SK-N-MC (cell line): ENCODE data around the gene GABRG3.
"Not testable (repeated sequence)": the region's sequence is repeated elsewhere in the genome, so short reads cannot be mapped to it uniquely, and the experiment has no call there.

Experiments used
- DNase-seq: peaks from one replicate; pipeline ENCODE4 v3.0.0-alpha.2; 2011; ENCODE audit warnings: low read depth, low spot score
- H3K27ac ChIP-seq: fragments of 200-600 bp; sonication (generic); 2 replicates; pipeline ENCODE4 v1.5.1; 2016; ENCODE audit warnings: mixed run types
- H3K36me3 ChIP-seq: fragments of 200-600 bp; sonication (generic); 2 replicates; pipeline ENCODE4 v1.6.1; 2017; ENCODE audit warnings: antibody characterized with exemption, low read length, mixed read lengths; ENCODE audit not compliant: insufficient read depth
- H3K4me3 ChIP-seq: fragments of 200-600 bp; sonication (generic); 2 replicates; pipeline ENCODE4 v1.5.1; 2016
- H3K9ac ChIP-seq: fragments of 200-600 bp; sonication (generic); 2 replicates; pipeline ENCODE4 v1.8.0; 2017; ENCODE audit warnings: mixed run types, mixed read lengths; ENCODE audit not compliant: insufficient read length
- H3K9me3 ChIP-seq: fragments of 200-600 bp; sonication (generic); 2 replicates; pipeline ENCODE4 v1.6.1; 2017; ENCODE audit warnings: low read depth, mild to moderate bottlenecking, antibody characterized with exemption, low read length, moderate library complexity, mixed read lengths
- EZH2 ChIP-seq: fragments of 200-600 bp; sonication (generic); IDR thresholded peaks from one replicate; pipeline ENCODE4 v1.6.1; 2017; ENCODE audit warnings: antibody characterized with exemption
- FOXP2 ChIP-seq: optimal IDR thresholded peaks from 2 replicates; pipeline ENCODE3; 2011; ENCODE audit warnings: mild to moderate bottlenecking, moderate library complexity; ENCODE audit not compliant: insufficient read depth; ENCODE audit errors: extremely low read length, control extremely low read depth
- POLR2AphosphoS5 ChIP-seq: IDR thresholded peaks from 2 replicates; pipeline ENCODE4 v1.6.1; 2012; ENCODE audit warnings: mild to moderate bottlenecking, low read depth, low read length, borderline replicate concordance

GABRG3 gene

GRCh38 chr15:27358751-27359434 lies 387.9 kb downstream of the GABRG3 start:
- H3K9ac ChIP-seq: no peak overlapping the region
- DNase-seq: no peak
- H3K36me3 ChIP-seq: no peaks in the 10 kb centered on the region
- H3K9me3 ChIP-seq: no peaks in the 10 kb centered on the region
- H3K27ac ChIP-seq: no peak overlapping the region
- H3K4me3 ChIP-seq: no peak overlapping the region
- no peak for TF ChIP-seq FOXP2
- no peak for TF ChIP-seq POLR2AphosphoS5
- TF ChIP-seq EZH2: no peak

GRCh38 chr15:27359586-27359985 lies 388.6 kb downstream of the GABRG3 start:
- H3K27ac ChIP-seq: no peak overlapping the region
- no peak for DNase-seq
- TF ChIP-seq EZH2 (no peak), FOXP2 (no peak), POLR2AphosphoS5 (no peak)
- no peaks in the 10 kb centered on the region for H3K9me3 ChIP-seq
- H3K9ac ChIP-seq: no peak overlapping the region
- no peaks in the 10 kb centered on the region for H3K36me3 ChIP-seq
- H3K4me3 ChIP-seq: no peak overlapping the region

DNA sequence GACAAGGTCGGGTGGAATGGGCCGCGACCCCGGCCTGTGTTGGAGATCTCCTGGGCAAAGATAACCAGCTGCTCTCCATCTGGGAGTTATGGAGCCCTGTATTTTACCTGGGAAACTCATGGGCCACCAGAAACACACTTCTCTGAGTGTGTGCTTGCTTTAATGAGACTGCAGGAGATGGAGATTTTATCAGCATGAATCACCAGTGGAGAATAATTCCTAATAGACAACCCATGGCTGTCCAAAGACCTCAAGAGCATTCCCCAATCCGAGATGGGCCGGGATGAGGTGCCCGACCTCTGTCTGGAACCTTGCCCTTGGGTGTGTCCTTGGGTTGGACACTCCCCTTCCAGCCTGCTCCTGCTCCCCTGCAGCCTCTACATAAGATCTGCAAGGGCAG lies 389.3 kb downstream of the GABRG3 start:
- H3K9ac ChIP-seq: no peak overlapping the region
- no peak overlapping the region for H3K4me3 ChIP-seq
- no peaks in the 10 kb centered on the region for H3K9me3 ChIP-seq
- no peaks in the 10 kb centered on the region for H3K36me3 ChIP-seq
- no peak overlapping the region for H3K27ac ChIP-seq
- no peak for DNase-seq
- TF ChIP-seq POLR2AphosphoS5 (no peak), EZH2 (no peak)

DNA sequence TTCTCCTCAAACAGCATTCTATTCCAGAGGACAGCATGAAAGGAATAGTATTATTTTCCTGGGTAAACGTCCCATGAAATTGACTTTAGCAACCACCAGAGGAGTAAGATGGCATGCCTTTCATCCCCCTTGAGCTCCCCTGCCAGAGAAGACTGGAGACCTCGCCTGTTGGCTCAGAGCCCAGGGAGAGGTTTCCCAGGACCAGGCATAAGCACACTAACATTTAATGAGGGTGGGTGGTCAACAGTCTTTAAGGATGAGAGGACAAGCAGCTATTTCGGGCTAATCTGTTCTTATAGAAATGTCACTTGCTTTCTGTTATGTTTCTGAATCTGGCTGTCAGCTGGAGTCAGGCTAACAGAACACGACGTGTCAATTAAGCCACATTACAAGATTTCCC lies 390.5 kb downstream of the GABRG3 start:
- Histone ChIP-seq H3K27ac (no peak overlapping the region), H3K36me3 (no peaks in the 10 kb centered on the region), H3K4me3 (no peak overlapping the region), H3K9me3 (no peaks in the 10 kb centered on the region), H3K9ac (no peak overlapping the region)
- no peak for TF ChIP-seq FOXP2
- TF ChIP-seq POLR2AphosphoS5: no peak
- no peak for TF ChIP-seq EZH2
- DNase-seq: no peak

GRCh38 chr15:27365456-27365855 lies 394.5 kb downstream of the GABRG3 start:
- Histone ChIP-seq H3K4me3 (no peak overlapping the region), H3K9me3 (no peaks in the 10 kb centered on the region), H3K9ac (no peak overlapping the region), H3K27ac (no peak overlapping the region), H3K36me3 (no peaks in the 10 kb centered on the region)
- TF ChIP-seq EZH2 (no peak), POLR2AphosphoS5 (no peak), FOXP2 (no peak)
- no peak for DNase-seq

DNA sequence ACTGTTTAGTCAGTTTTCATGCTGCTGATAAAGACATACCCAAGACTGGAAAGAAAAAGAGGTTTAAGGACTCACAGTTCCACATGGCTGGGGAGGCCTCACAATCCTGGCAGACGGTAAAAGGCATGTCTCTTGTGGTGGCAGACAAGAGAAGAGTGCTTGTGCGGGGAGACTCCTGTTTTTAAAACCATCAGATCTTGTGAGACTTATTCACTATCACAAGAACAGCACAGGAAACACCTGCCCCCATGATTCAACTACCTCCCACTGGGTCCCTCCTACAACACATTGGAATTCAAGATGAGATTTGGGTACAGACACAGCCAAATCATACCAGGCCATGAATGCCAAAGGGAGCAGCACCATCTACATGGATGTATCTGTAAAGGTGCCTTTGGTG lies 406.4 kb downstream of the GABRG3 start:
- H3K4me3 ChIP-seq, H3K9me3 ChIP-seq, H3K36me3 ChIP-seq, H3K27ac ChIP-seq, DNase-seq, H3K9ac ChIP-seq: not testable (repeated sequence)

- H3K36me3 ChIP-seq: no peaks in the 10 kb centered on the region
- no peaks in the 10 kb centered on the region for H3K9me3 ChIP-seq
- no peak overlapping the region for H3K4me3 ChIP-seq
- DNase-seq: no peak
- H3K27ac ChIP-seq: no peak overlapping the region
- TF ChIP-seq POLR2AphosphoS5 (no peak), EZH2 (no peak), FOXP2 (no peak)
- H3K9ac ChIP-seq: no peak overlapping the region
These were observed 411.5 kb downstream of the GABRG3 start for GRCh38 chr15:27382361-27383025.

GRCh38 chr15:27383726-27384125 lies 412.7 kb downstream of the GABRG3 start:
- no peak for TF ChIP-seq POLR2AphosphoS5
- no peak for TF ChIP-seq FOXP2
- no peak for TF ChIP-seq EZH2
- H3K9me3 ChIP-seq: no peaks in the 10 kb centered on the region

GRCh38 chr15:27392163-27392562 lies 421.2 kb downstream of the GABRG3 start:
- no peak overlapping the region for H3K9ac ChIP-seq

More at GRCh38 chr15:27383726-27384125, 412.7 kb downstream of the GABRG3 start:
- DNase-seq: no peak
- no peak overlapping the region for H3K9ac ChIP-seq
- no peaks in the 10 kb centered on the region for H3K36me3 ChIP-seq
- no peak overlapping the region for H3K27ac ChIP-seq
- no peak overlapping the region for H3K4me3 ChIP-seq

More at GRCh38 chr15:27392163-27392562, 421.2 kb downstream of the GABRG3 start:
- no peaks in the 10 kb centered on the region for H3K9me3 ChIP-seq
- no peak for TF ChIP-seq FOXP2
- no peak for TF ChIP-seq POLR2AphosphoS5
- TF ChIP-seq EZH2: no peak
- H3K36me3 ChIP-seq: no peaks in the 10 kb centered on the region
- DNase-seq: no peak
- H3K27ac ChIP-seq: no peak overlapping the region
- no peak overlapping the region for H3K4me3 ChIP-seq
